Astrocyte (in vitro differentiated cells and primary cell): ENCODE results near the gene HDDC2. TPM values are rescaled to one million over a fixed set of nuclear protein-coding genes. Genes with fewer than 3 reads are reported as not detected.

Experiments
- DNase-seq: peaks from one replicate; pipeline ENCODE4 v3.0.0-alpha.2; 2010; ENCODE audit warnings: low read depth
- FAIRE-seq: peaks from 2 replicates; lab custom pipeline; 2011; peaks lifted over from hg19 to GRCh38; lab: Jason Lieb, UNC
- H2AFZ ChIP-seq: 2 replicates; pipeline ENCODE4 v1.6.0; 2012; ENCODE audit warnings: low read depth, low read length, inconsistent platforms
- H3K27ac ChIP-seq: 2 replicates; pipeline ENCODE4 v1.5.1; 2011; ENCODE audit warnings: low read depth, low read length, inconsistent platforms
- H3K27me3 ChIP-seq: 2 replicates; pipeline ENCODE4 v1.6.0; 2011; ENCODE audit warnings: low read length, inconsistent platforms; ENCODE audit not compliant: insufficient read depth
- H3K36me3 ChIP-seq: 2 replicates; pipeline ENCODE4 v1.5.1; 2011; ENCODE audit warnings: low read length, inconsistent platforms; ENCODE audit not compliant: insufficient read depth
- H3K4me1 ChIP-seq: 2 replicates; pipeline ENCODE4 v1.5.1; 2011; ENCODE audit warnings: low read length, inconsistent platforms; ENCODE audit not compliant: insufficient read depth
- H3K4me2 ChIP-seq: 2 replicates; pipeline ENCODE4 v1.6.0; 2012; ENCODE audit warnings: low read length, inconsistent platforms
- H3K4me3 ChIP-seq: 2 replicates; pipeline ENCODE4 v1.5.1; 2011; ENCODE audit warnings: low read depth, mild to moderate bottlenecking, low read length, inconsistent platforms; ENCODE audit not compliant: insufficient read depth
- H3K79me2 ChIP-seq: 2 replicates; pipeline ENCODE4 v1.6.0; 2012; ENCODE audit warnings: mild to moderate bottlenecking, low read length, inconsistent platforms; ENCODE audit not compliant: insufficient read depth
- H3K9ac ChIP-seq: 2 replicates; pipeline ENCODE4 v1.6.0; 2012; ENCODE audit warnings: mild to moderate bottlenecking, low read length, inconsistent platforms
- H3K9me3 ChIP-seq: 2 replicates; pipeline ENCODE4 v1.5.1; 2012; ENCODE audit warnings: low read depth, mild to moderate bottlenecking, low read length, inconsistent platforms; ENCODE audit not compliant: insufficient read depth
- H4K20me1 ChIP-seq: 2 replicates; pipeline ENCODE4 v1.6.0; 2012; ENCODE audit warnings: low read length, inconsistent platforms; ENCODE audit not compliant: insufficient read depth
- H3K27ac Mint-ChIP-seq: one replicate; pipeline ENCODE4 v1.8.0; 2021; ENCODE audit warnings: mild to moderate bottlenecking, mixed read lengths; ENCODE audit not compliant: unreplicated experiment
- H3K27me3 Mint-ChIP-seq: one replicate; pipeline ENCODE4 v1.8.0; 2021; ENCODE audit warnings: low read depth, mixed read lengths; ENCODE audit not compliant: unreplicated experiment
- H3K36me3 Mint-ChIP-seq: one replicate; pipeline ENCODE4 v1.8.0; 2021; ENCODE audit warnings: low read depth, mixed read lengths; ENCODE audit not compliant: unreplicated experiment
- H3K4me1 Mint-ChIP-seq: one replicate; pipeline ENCODE4 v1.8.0; 2021; ENCODE audit warnings: low read depth, mixed read lengths; ENCODE audit not compliant: unreplicated experiment
- H3K4me3 Mint-ChIP-seq: one replicate; pipeline ENCODE4 v1.8.0; 2021; ENCODE audit warnings: mild to moderate bottlenecking, moderate library complexity, mixed read lengths; ENCODE audit not compliant: unreplicated experiment
- H3K9me3 Mint-ChIP-seq: one replicate; pipeline ENCODE4 v1.8.0; 2021; ENCODE audit warnings: mild to moderate bottlenecking, mixed read lengths; ENCODE audit not compliant: unreplicated experiment
- EZH2 ChIP-seq: IDR thresholded peaks from 2 replicates; pipeline ENCODE4 v1.6.1; 2012; ENCODE audit warnings: mild to moderate bottlenecking, low read length, inconsistent platforms; ENCODE audit not compliant: insufficient read depth
- total RNA-seq: library from RNA; stranded (reverse); gene quantifications from 2 replicates; pipeline ENCODE4 v1.2.1, GENCODE V29; 2021
- TF ChIP-seq, protein P1 (sequence below): IDR thresholded peaks from 2 replicates; pipeline ENCODE4 v1.5.1; 2011; ENCODE audit warnings: low read depth, mild to moderate bottlenecking, inconsistent platforms, low read length, moderate library complexity; ENCODE audit not compliant: insufficient read depth

The HDDC2 gene
- total RNA-seq, 1 donor from 2014 or later = 53.5 TPM

DNA sequence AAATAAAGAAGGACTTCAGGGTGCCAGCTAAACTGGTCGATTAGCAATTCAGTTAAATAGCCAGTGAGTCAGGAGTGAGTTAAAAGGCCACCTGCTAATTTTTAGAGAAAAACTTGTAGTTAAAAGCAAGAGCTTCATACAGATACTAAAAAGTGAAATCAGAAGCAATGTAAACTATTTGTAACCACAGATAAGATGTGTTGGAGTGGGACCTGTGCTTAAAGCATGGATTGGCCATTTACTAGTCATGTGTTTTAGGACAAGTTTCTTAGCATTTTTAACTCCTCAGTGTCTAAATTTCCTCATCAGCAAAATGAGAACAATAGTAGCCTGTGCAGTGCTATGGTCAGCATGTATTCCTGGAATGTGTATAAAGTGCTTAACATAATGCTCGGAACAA lies 23.8 kb upstream of the HDDC2 start:
- H3K79me2 ChIP-seq = no peaks in the 10 kb centered on the region
- H3K4me2 ChIP-seq = no peak overlapping the region
- H3K4me1 Mint-ChIP-seq = no peaks in the 10 kb centered on the region
- no peaks in the 10 kb centered on the region for H4K20me1 ChIP-seq
- no peak overlapping the region for H3K4me3 Mint-ChIP-seq
- no peaks in the 10 kb centered on the region for H3K27me3 ChIP-seq
- H3K27me3 Mint-ChIP-seq = peaks cover 7% of the 10 kb centered on the region
- no peak overlapping the region for H2AFZ ChIP-seq
- FAIRE-seq (no peak), DNase-seq (no peak)
- H3K9ac ChIP-seq = no peak overlapping the region
- no peak overlapping the region for H3K27ac Mint-ChIP-seq
- no peaks in the 10 kb centered on the region for H3K9me3 Mint-ChIP-seq
- no peak for TF ChIP-seq EZH2
- TF ChIP-seq, protein P1, sequence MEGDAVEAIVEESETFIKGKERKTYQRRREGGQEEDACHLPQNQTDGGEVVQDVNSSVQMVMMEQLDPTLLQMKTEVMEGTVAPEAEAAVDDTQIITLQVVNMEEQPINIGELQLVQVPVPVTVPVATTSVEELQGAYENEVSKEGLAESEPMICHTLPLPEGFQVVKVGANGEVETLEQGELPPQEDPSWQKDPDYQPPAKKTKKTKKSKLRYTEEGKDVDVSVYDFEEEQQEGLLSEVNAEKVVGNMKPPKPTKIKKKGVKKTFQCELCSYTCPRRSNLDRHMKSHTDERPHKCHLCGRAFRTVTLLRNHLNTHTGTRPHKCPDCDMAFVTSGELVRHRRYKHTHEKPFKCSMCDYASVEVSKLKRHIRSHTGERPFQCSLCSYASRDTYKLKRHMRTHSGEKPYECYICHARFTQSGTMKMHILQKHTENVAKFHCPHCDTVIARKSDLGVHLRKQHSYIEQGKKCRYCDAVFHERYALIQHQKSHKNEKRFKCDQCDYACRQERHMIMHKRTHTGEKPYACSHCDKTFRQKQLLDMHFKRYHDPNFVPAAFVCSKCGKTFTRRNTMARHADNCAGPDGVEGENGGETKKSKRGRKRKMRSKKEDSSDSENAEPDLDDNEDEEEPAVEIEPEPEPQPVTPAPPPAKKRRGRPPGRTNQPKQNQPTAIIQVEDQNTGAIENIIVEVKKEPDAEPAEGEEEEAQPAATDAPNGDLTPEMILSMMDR = no peak
- no peaks in the 10 kb centered on the region for H3K9me3 ChIP-seq
- no peaks in the 10 kb centered on the region for H3K4me1 ChIP-seq
- no peak overlapping the region for H3K27ac ChIP-seq
- no peaks in the 10 kb centered on the region for H3K36me3 ChIP-seq
- H3K36me3 Mint-ChIP-seq = no peaks in the 10 kb centered on the region
- H3K4me3 ChIP-seq = no peak overlapping the region

DNA sequence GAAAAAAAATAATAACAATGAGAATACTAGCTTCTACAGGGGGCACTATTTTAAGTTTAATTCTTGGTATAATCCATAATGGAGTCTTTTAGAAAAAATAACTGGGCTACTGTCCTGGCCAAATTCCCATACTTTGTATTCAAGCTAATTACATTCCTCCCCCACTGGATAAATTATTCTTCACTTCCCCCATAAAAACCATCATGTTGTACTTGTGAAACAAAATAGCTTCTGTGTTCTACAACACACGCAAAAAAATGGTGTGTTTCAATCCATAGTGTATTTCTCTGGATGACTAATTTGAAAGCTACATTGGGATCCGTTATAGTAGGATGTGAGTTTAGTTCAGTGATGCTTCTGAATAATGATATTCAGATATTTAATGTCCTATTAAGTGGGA lies 21.6 kb upstream of the HDDC2 start:
- Histone ChIP-seq H3K27me3 (no peaks in the 10 kb centered on the region), H3K9me3 (no peaks in the 10 kb centered on the region), H3K36me3 (no peaks in the 10 kb centered on the region), H3K4me3 (no peak overlapping the region), H3K4me2 (no peak overlapping the region), H2AFZ (no peak overlapping the region), H3K4me1 (no peaks in the 10 kb centered on the region), H3K27ac (no peak overlapping the region), H3K79me2 (no peaks in the 10 kb centered on the region), H3K9ac (no peak overlapping the region), H4K20me1 (no peaks in the 10 kb centered on the region)
- TF ChIP-seq, protein P1 = no peak
- no peak for TF ChIP-seq EZH2
- Mint-ChIP-seq H3K27ac (no peak overlapping the region), H3K4me3 (no peak overlapping the region), H3K36me3 (no peaks in the 10 kb centered on the region), H3K9me3 (no peaks in the 10 kb centered on the region), H3K27me3 (no peaks in the 10 kb centered on the region), H3K4me1 (no peaks in the 10 kb centered on the region)
- FAIRE-seq = no peak
- no peak for DNase-seq

DNA sequence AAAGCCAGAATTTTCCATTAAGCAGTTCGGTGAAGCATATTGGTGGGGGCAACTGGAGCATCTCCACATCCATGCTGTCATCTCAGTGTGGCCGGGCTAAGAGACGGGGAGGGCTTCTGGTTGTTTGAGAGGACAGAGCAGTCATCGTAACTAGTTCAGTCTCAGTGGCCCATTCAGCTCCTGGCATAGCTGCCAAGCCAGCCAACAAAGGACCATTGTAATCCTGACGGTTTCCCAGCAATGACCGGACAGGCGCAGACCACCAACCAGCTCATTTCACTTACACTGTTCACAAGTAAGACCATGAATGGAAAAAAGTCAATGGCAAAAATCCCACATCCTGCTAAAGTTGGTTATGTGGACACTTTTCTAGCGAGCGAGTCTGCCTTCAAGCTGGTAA lies 14.9 kb upstream of the HDDC2 start:
- Histone ChIP-seq H3K4me3 (no peak overlapping the region), H4K20me1 (no peaks in the 10 kb centered on the region), H3K27ac (no peak overlapping the region), H3K4me2 (peak overlapping the region; percentile 46), H3K4me1 (no peaks in the 10 kb centered on the region), H3K27me3 (no peaks in the 10 kb centered on the region), H3K9ac (no peak overlapping the region), H3K79me2 (no peaks in the 10 kb centered on the region), H3K36me3 (no peaks in the 10 kb centered on the region), H3K9me3 (no peaks in the 10 kb centered on the region), H2AFZ (peak overlapping the region; percentile 69)
- Mint-ChIP-seq H3K4me3 (no peak overlapping the region), H3K9me3 (no peaks in the 10 kb centered on the region), H3K4me1 (no peaks in the 10 kb centered on the region), H3K27ac (peak overlapping the region; percentile 38), H3K27me3 (no peaks in the 10 kb centered on the region), H3K36me3 (no peaks in the 10 kb centered on the region)
- TF ChIP-seq EZH2 = no peak
- TF ChIP-seq, protein P1 = no peak
- DNase-seq (no peak), FAIRE-seq (no peak)
